Thoracic aorta (tissue), 2 donors: ENCODE data around the gene TMEM150A. TPM values are rescaled to one million over a fixed set of nuclear protein-coding genes. Genes with fewer than 3 reads are reported as not detected.

Source experiments
- ATAC-seq: fragments of 150-250 bp; one replicate; pipeline ENCODE4 v1.8.0; 2017; ENCODE audit warnings: low read depth; ENCODE audit not compliant: insufficient number of reproducible peaks, low FRiP score
- DNase-seq: peaks from one replicate; pipeline ENCODE4 v3.0.0-alpha.2; 2020; ENCODE audit warnings: low spot score
- H3K27ac ChIP-seq, 2 donors: fragments of 200-600 bp; sonication (generic); 1 replicate in 1 of 2; 2 replicates in 1 of 2; pipeline ENCODE4 v1.5.1; 2016; ENCODE audit warnings: mild to moderate bottlenecking in 2 of 2, moderate library complexity in 2 of 2
- H3K27me3 ChIP-seq: fragments of 200-600 bp; sonication (generic); replicated peaks from 2 replicates; pipeline ENCODE4 v1.6.0; 2016; ENCODE audit warnings: mild to moderate bottlenecking; ENCODE audit not compliant: insufficient read depth
- H3K36me3 ChIP-seq: fragments of 200-600 bp; sonication (generic); one replicate; pipeline ENCODE4 v1.5.1; 2016
- H3K4me1 ChIP-seq, 2 donors: fragments of 200-600 bp; sonication (generic); 1 replicate in 1 of 2; 2 replicates in 1 of 2; pipeline versions ENCODE4 v1.5.1 to v1.6.0; 2016; ENCODE audit warnings: low read depth in 2 of 2, mild to moderate bottlenecking in 1 of 2; ENCODE audit not compliant: control insufficient read depth in 1 of 2
- H3K4me3 ChIP-seq: fragments of 200-600 bp; sonication (generic); 2 replicates; pipeline ENCODE4 v1.5.1; 2016; ENCODE audit warnings: mild to moderate bottlenecking
- H3K9me3 ChIP-seq: fragments of 200-600 bp; sonication (generic); 2 replicates; pipeline ENCODE4 v1.5.1; 2016
- CTCF ChIP-seq: fragments of 200-600 bp; sonication (generic); IDR thresholded peaks from one replicate; pipeline ENCODE4 v1.5.1; 2019; ENCODE audit warnings: antibody characterized with exemption
- total RNA-seq, 2 donors: library from RNA; depleted of rRNA; stranded (reverse); fragments of >200 nt; gene quantifications; one replicate each; pipeline versions ENCODE4 v1.1.0 to v1.2.3, GENCODE V29; 2016

TMEM150A gene
- total RNA-seq, 2 donors from 2014 or later: 25.7 to 26.3 TPM

- Histone ChIP-seq H3K4me3 (no peak overlapping the region), H3K27ac (no peak overlapping the region), H3K36me3 (no peaks in the 10 kb centered on the region), H3K27me3 (no peaks in the 10 kb centered on the region), H3K4me1 (peaks cover 24 to 64% of the 10 kb centered on the region in 2 donors), H3K9me3 (no peaks in the 10 kb centered on the region)
- ATAC-seq (no peak), DNase-seq (no peak)
- no peak for TF ChIP-seq CTCF
These were observed 20.0 kb downstream of the TMEM150A start for GRCh38 chr2:85582492-85582891.

DNA sequence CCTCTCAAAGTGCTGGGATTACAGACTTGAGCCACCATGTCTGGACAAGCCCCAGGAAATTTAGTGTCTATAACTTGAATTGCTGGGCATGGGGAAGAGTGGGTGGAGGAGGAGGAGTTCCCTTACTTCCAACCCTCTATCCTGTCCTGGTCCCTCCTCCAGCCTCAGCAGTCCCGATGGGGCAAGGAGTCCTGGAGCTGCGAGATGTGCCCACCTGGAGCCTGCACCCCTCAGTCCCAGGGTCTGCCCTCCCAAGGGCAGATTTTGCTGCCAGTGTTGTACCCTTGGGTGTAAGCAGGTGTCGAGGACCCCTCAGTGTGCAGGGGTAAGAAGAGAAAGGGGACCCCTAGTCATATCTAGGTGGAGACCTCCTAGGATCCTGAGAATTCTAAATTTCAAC, 22.3 kb downstream of the TMEM150A start:
- no peak for TF ChIP-seq CTCF
- Histone ChIP-seq H3K4me1 (peaks cover 8 to 41% of the 10 kb centered on the region in 2 donors), H3K9me3 (no peaks in the 10 kb centered on the region), H3K27ac (peak overlapping the region; percentile 21 to 41), H3K36me3 (no peaks in the 10 kb centered on the region), H3K27me3 (no peaks in the 10 kb centered on the region), H3K4me3 (no peak overlapping the region)
- no peak for ATAC-seq
- DNase-seq: no peak

- no peak for TF ChIP-seq CTCF
- Histone ChIP-seq H3K4me3 (no peak overlapping the region), H3K36me3 (no peaks in the 10 kb centered on the region), H3K9me3 (no peaks in the 10 kb centered on the region), H3K27me3 (no peaks in the 10 kb centered on the region), H3K4me1 (peaks cover 3 to 33% of the 10 kb centered on the region in 2 donors), H3K27ac (peak overlapping the region; percentile 21 to 41)
- no peak for DNase-seq
- ATAC-seq: no peak
These were observed 23.1 kb downstream of the TMEM150A start for GRCh38 chr2:85579266-85579935.

DNA sequence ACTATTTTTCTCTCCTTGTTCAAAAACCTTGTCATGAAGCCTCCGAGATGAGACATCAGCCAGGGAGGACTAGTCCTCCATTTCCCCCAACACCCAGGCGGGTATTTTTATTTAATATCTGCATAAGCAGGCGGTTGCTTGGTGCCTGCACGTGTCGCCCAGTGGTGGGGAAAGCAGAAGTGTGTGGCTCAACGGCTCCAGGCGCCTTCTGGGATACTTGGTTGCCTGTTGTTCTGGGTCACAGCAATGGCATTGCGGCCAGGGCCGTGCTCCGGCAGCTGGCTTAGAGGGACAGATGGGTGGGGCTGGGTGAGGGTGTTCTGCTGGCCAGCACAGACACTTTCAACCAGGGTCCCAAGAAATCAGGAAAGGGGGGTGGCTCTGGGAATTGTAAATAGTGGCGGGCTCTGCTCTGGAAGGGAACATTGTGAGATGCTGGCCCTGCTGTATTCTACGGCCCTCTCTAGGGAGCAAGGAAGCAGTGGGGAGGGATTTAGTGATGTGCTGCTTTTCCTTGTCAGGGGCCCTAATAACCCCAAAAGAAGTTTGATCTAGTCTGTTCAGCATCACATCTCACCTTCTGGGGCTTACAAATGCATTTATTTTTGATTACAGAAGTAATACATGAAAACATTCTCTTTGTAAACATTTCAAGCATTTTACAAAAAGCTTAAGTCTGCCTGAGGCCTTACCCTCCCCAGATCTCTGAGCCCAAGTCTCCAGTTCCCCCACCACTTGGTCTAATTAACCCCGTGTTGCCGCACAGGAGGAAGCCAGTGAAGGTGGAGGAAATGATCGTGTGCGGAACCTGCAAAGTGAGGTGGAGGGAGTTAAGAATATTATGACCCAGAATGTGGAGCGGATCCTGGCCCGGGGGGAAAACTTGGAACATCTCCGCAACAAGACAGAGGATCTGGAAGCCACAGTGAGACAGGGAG, 24.0 kb downstream of the TMEM150A start:
- H3K27me3 ChIP-seq: no peaks in the 10 kb centered on the region
- no peaks in the 10 kb centered on the region for H3K9me3 ChIP-seq
- DNase-seq (no peak), ATAC-seq (no peak)
- peaks cover 0 to 27% of the 10 kb centered on the region in 2 donors for H3K4me1 ChIP-seq
- peak overlapping the region; percentile 54 for H3K4me3 ChIP-seq
- TF ChIP-seq CTCF: no peak
- no peaks in the 10 kb centered on the region for H3K36me3 ChIP-seq
- peak overlapping the region; percentile 41 to 50 for H3K27ac ChIP-seq
